ENCODE data around the gene DNAJC16. TPM values are rescaled to one million over a fixed set of nuclear protein-coding genes. Genes with fewer than 3 reads are reported as not detected.

The DNAJC16 gene
- total and polyA plus RNA-seq, 2 of the 13 experiments (the other 11 are each of a cell fraction or from before 2014, with no cell fraction given): 11.4 to 15.4 TPM

GRCh38 chr1:15618655-15619525 lies 92.2 kb downstream of the DNAJC16 start (continued):
- TF ChIP-seq ZBTB3 (CRISPR knock-in tag; IDR thresholded peaks at IDR 0.05; ENCODE audit: borderline replicate concordance, low read depth): no peak
- peak; percentile 68; the same call in 1 of the 2 replicates for TF ChIP-seq TARDBP (CRISPR knock-in tag; IDR thresholded peaks at IDR 0.05)
- no peak for TF ChIP-seq CREB1 (IDR thresholded peaks at IDR 0.05)
- peak; percentile 69 for TF ChIP-seq CREB1 (CRISPR knock-in tag; IDR thresholded peaks at IDR 0.05)
- TF ChIP-seq CENPT (CRISPR knock-in tag; IDR thresholded peaks at IDR 0.05; ENCODE audit: low read depth): no peak
- TF ChIP-seq NKX3-1 (CRISPR knock-in tag; IDR thresholded peaks at IDR 0.05): no peak
- TF ChIP-seq AFF4 (CRISPR knock-in tag; IDR thresholded peaks at IDR 0.05): no peak; the same call in 1 of the 2 replicates
- no peak for TF ChIP-seq ZNF414 (CRISPR knock-in tag; IDR thresholded peaks at IDR 0.05)
- TF ChIP-seq ZNF276 (CRISPR knock-in tag; IDR thresholded peaks at IDR 0.05; ENCODE audit: low read depth): no peak
- no peak for TF ChIP-seq MLLT10 (CRISPR knock-in tag; IDR thresholded peaks at IDR 0.05)
- TF ChIP-seq SAP130 (CRISPR knock-in tag; IDR thresholded peaks at IDR 0.05; ENCODE audit: low read depth): peak; percentile 96
- no peak for TF ChIP-seq THAP9 (CRISPR knock-in tag; IDR thresholded peaks at IDR 0.05; ENCODE audit: borderline replicate concordance)
- no peak for TF ChIP-seq KLF13 (CRISPR knock-in tag; IDR thresholded peaks at IDR 0.05)
- no peak for TF ChIP-seq NPAS2 (CRISPR knock-in tag; IDR thresholded peaks at IDR 0.05; ENCODE audit: borderline replicate concordance)
- TF ChIP-seq TCF7L2 (IDR thresholded peaks at IDR 0.05; ENCODE audit: low read depth, low read length): no peak
- TF ChIP-seq ZNF644 (CRISPR knock-in tag; IDR thresholded peaks at IDR 0.05; ENCODE audit: low read depth): no peak

All from HepG2 (cell line).